GM19463 (cell line): ENCODE results near the gene CFAP73.
"Not testable (repeated sequence)": the region's sequence is repeated elsewhere in the genome, so short reads cannot be mapped to it uniquely, and the experiment has no call there.

ENCODE experiments used
- ATAC-seq: cut with Tn5 transposase; IDR thresholded peaks from one replicate; pipeline ENCODE4 v1.9.1; 2021; ENCODE audit warnings: mild to moderate bottlenecking, moderate library complexity; ENCODE audit not compliant: unreplicated experiment

Gene CFAP73

GRCh38 chr12:113186666-113187325, 37.3 kb downstream of the CFAP73 start:
- ATAC-seq: no peak

- no peak for ATAC-seq
These were observed 39.8 kb downstream of the CFAP73 start for GRCh38 chr12:113189361-113189760.

DNA sequence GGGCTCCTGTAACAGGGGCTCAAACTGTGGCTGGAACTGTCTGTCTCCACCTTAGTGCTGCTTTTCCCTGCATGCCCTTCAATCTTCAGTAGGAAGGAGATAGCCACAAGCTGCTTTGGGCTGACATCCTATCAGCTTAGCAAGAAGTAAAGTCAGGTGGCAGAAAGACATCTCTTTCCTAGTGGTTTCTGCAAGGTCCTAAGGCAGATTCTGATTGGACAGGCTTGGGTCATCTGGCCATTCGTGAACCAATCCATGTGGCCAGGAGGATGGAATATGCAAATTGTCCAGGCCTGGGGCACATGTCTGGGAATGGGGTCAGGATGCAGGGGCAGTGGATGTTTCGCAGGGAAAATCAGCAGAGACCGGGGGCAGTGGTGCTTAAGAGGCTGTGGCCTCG, 41.2 kb downstream of the CFAP73 start:
- no peak for ATAC-seq

GRCh38 chr12:113191227-113191626, 41.7 kb downstream of the CFAP73 start:
- no peak for ATAC-seq

DNA sequence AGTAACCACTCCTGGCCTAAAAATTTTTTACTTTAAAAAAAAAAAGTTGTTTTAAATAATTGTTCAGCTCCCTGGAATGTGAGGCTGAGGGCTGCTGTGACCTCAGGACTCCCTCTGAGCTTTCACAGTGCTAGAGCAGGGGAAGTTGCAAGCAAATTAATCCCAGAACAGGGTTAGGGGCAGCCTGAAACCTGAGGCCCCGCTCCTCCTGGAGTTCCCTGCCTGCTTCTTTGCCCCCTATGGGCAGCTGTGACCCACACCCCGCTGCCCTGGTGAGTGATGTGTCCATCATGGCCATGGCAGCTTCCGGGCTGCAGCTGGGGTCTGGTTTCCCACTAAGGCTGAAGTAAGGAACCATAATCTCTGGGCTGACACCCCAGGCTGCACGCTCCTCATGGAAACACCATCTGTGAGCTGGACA, 45.5 kb downstream of the CFAP73 start:
- no peak for ATAC-seq

DNA sequence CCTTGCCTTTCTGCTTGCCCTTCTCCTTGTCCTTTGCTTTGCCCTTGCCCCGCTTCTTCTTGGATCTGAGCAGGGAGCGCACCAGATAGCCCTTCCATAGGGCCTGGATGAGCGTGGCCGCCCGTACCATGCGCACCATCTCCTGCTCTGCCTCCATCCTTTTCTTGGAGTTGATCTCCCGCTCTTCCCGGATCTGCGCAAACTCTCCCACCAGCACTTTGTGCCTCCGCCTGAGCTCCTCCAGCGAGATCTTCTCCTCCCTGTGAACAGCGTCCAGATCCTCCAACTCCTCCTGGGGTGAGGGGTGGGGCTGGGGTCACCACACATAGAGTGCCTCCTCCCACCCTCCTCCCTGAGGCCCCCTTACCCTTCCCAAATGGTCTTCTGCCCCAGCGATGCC, 46.1 kb downstream of the CFAP73 start:
- no peak for ATAC-seq

- ATAC-seq: no peak
These were observed 47.1 kb downstream of the CFAP73 start for GRCh38 chr12:113196582-113196981.

DNA sequence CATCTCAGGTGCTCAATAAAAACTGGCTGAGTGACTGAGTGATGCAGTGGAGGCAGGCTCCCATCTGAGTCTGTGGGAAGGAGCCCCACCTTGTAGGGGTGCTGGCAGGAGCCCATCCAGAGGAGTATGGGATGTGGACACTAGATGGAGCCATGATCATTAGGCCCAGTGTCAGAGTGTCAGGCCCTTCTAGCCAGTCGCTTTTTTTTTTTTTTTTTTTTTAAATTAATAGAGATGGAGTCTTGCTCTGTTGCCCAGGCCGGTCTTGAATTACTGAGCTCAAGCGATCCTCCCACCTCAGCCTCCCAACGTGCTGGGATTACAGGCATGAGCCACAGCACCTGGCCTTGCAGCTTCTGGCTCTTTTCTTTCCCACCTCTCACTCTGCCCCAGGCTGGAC, 47.5 kb downstream of the CFAP73 start:
- peak; percentile 76 for ATAC-seq

GRCh38 chr12:113197518-113198077, 48.1 kb downstream of the CFAP73 start:
- no peak for ATAC-seq

DNA sequence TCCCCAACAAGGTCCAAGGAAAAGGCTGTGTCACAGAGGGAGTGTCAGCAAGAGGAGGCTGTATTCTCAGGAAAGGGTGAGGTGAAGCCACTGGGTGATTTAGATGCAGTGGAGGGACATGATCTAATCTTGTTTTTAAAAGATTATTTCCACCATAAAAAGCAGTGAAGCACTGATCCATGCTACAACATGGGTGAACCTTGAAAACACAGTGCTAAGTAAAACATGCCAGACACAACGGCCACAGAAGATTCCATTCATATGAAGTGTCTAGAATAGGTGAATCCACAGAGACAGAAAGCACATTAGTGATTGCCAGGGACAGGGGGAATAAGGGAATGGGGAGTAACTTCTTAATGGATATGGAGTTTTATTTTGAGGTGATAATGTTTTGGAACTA, 48.8 kb downstream of the CFAP73 start:
- ATAC-seq: no peak

DNA sequence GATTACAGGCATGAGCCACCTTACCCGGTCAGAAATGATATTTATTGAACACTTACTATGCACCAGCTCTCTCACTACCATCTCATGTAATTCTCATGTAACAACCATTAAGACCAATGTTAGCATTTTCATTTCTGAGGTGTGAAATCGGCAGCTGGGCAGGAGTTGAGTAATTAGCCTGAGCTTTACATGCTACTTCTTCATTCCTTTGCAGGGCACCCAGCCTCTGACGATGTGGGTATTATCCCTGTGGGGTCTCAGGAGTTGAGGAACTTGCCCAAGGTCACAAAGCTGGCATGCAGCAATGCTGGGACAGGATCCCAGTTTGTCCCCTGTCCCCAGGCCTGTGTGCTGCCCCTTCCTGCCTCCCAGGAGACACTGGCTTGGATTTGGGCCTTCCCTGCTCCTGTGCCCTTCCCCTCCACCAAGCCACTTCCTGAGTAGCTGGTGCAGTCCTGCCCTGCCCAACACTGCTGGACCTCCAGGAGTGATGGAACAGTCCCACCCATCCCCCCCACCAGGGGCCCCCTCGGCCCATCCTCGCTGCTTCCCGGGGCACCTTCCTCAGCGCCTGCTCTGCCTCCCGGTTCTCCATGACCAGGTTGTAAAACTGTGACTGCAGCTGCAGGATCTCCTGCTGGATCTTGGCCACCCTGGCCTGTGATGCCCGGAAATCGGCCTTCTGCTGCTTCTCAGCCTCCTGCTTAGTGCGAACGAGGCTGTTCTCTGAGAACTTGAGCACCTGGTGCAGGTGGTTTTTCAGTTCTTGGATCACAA, 50.7 kb downstream of the CFAP73 start:
- no peak for ATAC-seq

DNA sequence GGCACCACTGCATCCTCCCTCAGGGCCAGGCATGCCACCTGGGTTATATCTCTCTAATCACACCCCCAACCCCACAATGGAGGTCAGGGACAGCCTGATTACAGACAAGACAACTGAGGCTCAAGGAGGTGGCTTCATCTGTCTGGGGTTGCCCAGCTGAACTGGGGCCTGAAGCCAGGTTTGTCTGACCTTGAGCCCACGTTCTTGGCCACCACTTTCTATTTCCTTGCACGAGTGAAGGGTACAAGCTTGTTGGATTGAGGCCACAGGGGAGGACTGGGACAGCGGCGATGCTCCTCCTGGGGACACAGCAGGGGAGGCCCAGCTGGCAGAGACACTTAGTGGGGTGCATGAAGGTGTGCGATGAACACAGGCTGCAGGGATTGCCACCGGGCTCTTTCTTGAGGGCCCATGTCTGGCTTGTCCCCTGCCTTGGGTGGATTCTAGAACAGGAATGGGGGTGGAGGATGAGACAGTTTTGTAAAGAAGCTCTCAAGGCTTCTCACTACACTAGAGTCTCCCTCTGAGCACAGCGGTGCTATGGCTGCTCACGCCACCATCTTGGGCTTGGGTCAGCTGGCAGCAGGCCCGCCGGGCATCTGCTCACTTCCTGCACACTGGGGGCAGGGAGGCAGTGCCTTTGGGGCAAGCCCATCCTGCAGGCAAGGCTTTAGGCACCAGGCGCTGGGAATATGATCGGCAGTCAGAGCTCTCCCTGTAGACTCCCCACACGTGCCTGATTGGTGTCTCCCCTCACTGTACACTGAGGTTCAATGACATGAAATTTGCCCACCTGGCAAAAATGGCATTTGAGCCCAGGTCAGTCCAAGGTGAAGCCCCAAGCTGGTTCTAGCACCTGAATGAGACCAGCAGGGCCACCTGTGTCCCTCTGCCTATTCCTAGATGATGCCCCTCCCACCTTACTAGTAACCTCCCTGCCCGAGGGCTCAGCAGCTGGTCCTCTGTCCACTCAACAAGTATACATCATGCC, 52.0 kb downstream of the CFAP73 start:
- ATAC-seq: no peak

DNA sequence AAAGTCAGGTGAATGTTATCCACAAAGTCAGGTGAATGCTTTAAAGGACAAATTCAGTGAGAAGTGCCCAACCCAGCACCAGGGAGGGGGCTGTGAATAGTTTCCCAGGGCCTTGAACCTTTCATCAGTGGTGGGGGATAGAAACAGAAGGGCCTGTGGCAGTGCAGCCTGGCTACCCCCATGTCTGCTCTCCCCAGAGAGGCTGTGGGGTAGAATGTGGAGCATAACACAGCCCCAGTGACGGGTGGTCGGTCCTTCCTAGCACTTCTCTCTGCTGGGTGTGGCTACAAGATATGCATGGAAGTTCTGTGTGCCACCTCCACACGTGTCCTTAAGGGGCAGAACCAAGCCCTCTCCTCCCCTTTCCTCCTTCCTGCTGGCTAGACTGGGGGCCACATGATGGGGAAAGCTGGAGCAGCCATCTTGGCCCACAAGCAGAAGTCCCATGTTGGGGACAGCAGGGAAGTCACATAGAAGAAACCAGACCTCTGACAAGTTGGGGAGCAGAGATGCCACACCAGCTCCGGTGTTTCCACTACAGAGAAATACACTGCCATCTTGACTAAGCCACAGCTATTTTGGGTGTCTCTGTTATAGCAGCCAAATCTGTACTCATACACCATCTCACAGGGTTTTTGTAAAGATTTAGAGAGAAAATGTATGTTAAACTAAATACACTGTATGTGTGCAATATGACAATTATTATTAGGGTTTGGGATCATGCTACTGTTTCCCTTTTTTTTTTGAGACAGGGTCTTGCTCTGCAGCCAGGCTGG, 53.0 kb downstream of the CFAP73 start:
- ATAC-seq: no peak

DNA sequence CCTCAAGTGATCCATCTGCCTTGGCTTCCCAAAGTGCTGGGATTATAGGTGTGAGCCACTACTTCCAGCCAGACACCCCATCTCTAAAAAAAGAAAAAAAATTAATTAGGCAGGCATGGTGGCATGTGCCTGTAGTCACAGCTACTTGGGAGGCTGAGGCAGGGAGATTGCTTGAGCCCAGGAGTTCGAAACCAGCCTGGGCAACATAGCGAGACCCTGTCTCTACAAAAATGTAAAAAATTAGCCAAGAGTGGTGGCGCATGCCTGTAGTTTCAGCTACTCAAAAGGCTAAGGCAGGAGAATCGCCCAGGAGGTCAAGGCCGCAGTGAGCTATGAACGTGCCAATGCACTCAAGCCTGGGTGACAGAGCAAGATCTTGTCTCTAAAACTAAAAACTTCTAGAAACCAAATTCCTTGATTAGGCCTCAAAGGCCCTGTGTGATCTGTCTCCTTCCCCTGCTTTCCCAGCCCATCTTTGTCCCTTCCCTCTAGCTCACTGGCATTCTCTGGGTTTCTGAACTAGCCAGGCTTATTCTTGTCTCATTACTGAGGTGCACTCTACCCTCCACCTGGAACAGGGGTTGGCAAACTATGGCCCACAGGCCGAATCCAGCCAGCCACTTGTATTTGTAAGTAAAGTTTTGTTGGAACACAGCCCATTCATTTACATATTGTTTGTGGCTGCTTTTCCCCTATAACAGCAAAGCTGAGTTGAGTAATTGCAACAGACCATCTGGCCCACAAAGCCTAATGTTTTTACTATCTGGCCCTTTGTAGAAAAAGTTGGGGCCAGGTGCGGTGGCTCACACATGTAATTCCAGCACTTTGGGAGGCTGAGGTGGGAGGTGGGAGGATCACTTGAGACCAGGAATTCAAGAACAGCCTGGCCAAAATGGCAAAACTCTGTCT, 54.6 kb downstream of the CFAP73 start:
- ATAC-seq: no peak

- ATAC-seq: no peak
These were observed 55.3 kb downstream of the CFAP73 start for GRCh38 chr12:113204804-113205203.

- ATAC-seq: not testable (repeated sequence)
These were observed 57.3 kb downstream of the CFAP73 start for GRCh38 chr12:113206802-113207201.

DNA sequence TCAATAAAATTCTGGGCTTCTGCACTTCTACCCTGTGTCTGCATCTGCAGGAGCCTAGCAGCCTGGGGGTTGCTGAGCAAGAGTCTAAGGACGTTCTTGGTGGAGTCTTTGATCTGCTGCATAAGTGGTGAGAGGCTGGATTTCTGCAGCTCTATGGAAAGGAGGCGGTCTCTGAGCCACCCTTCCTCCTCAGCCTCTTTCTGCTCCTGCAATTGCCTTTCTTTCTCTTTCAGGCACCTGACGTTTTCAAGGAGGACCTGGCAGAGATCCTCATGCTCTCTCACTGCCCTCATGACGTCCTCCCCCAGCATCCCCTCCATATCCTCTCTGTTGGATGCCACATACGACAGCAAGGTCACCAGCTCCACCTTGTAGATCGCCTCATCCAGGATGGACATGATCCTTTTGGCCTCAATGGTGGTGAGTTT, 58.1 kb downstream of the CFAP73 start:
- no peak for ATAC-seq

GRCh38 chr12:113208041-113208934, 58.8 kb downstream of the CFAP73 start:
- ATAC-seq: peak; percentile 73
